Medulla oblongata (tissue), 1 donor: Measurements from ENCODE around the gene PHYKPL.
"Not testable (repeated sequence)": the region's sequence is repeated elsewhere in the genome, so short reads cannot be mapped to it uniquely, and the experiment has no call there.

Source experiments
- DNase-seq: peaks from one replicate; pipeline ENCODE4 v3.0.0-alpha.2; 2015; ENCODE audit errors: extremely low spot score

Gene PHYKPL

GRCh38 chr5:178239626-178240301 lies 7.2 kb upstream of the PHYKPL start:
- peak; percentile 22 for DNase-seq

- no peak for DNase-seq
Observed at GRCh38 chr5:178238711-178239592, 6.3 kb upstream of the PHYKPL start.

- no peak for DNase-seq
Observed at GRCh38 chr5:178238313-178238635, 5.7 kb upstream of the PHYKPL start.

- no peak for DNase-seq
Observed at GRCh38 chr5:178237431-178238312, 5.1 kb upstream of the PHYKPL start.

GRCh38 chr5:178236679-178237078 lies 4.1 kb upstream of the PHYKPL start:
- peak; percentile 77 for DNase-seq

- no peak for DNase-seq
Observed at GRCh38 chr5:178236126-178236525, 3.5 kb upstream of the PHYKPL start.

GRCh38 chr5:178235588-178235974 lies 3.0 kb upstream of the PHYKPL start:
- DNase-seq, result no peak

- peak; percentile 78 for DNase-seq
Observed at GRCh38 chr5:178234750-178235587, 2.4 kb upstream of the PHYKPL start.

GRCh38 chr5:178234121-178234749 lies 1.6 kb upstream of the PHYKPL start:
- no peak for DNase-seq

- DNase-seq, result no peak
Observed at GRCh38 chr5:178232920-178233429, 373 bp upstream of the PHYKPL start.

GRCh38 chr5:178231539-178232123 lies 971 bp downstream of the PHYKPL start:
- DNase-seq, result no peak

- peak; percentile 78 for DNase-seq
Observed at GRCh38 chr5:178230879-178231538, 1.6 kb downstream of the PHYKPL start.

- no peak for DNase-seq
Observed at GRCh38 chr5:178229861-178230260, 2.7 kb downstream of the PHYKPL start.

- not testable (repeated sequence) for DNase-seq
Observed at GRCh38 chr5:178229111-178229510, 3.5 kb downstream of the PHYKPL start.

GRCh38 chr5:178228609-178229008 lies 4.0 kb downstream of the PHYKPL start:
- no peak for DNase-seq

GRCh38 chr5:178227929-178228328 lies 4.7 kb downstream of the PHYKPL start:
- no peak for DNase-seq

- DNase-seq, result no peak
Observed at GRCh38 chr5:178227138-178227659, 5.4 kb downstream of the PHYKPL start.

- DNase-seq, result no peak
Observed at GRCh38 chr5:178225174-178225573, 7.4 kb downstream of the PHYKPL start.

- DNase-seq, result no peak
Observed at GRCh38 chr5:178224403-178224802, 8.2 kb downstream of the PHYKPL start.
